Astrocyte of the cerebellum (primary cell): ENCODE results near the gene PPFIA3.

Experiments used
- DNase-seq: peaks from one replicate; pipeline ENCODE4 v3.0.0-alpha.2; 2011; ENCODE audit warnings: low read depth
- H3K4me3 ChIP-seq: 2 replicates; pipeline ENCODE4 v1.5.1; 2011; ENCODE audit warnings: mild to moderate bottlenecking, low read depth, low read length, moderate library complexity
- CTCF ChIP-seq: IDR thresholded peaks from 2 replicates; pipeline ENCODE4 v1.5.1; 2012; ENCODE audit warnings: low read length, low read depth, moderate library complexity, mild to moderate bottlenecking; ENCODE audit errors: missing control alignments
- in situ Hi-C: cut with HindIII; loops from 2 replicates; pipeline ENCODE4 v1.10.0; 2017; ENCODE audit warnings: low sequenced_read_pairs

Gene PPFIA3

GRCh38 chr19:49132974-49133609, 13.7 kb downstream of the PPFIA3 start:
- TF ChIP-seq CTCF, result no peak
- H3K4me3 ChIP-seq, result no peak overlapping the region
- DNase-seq, result no peak
- in situ Hi-C loops, result no loop called here

GRCh38 chr19:49133621-49134454, 14.5 kb downstream of the PPFIA3 start:
- no peak for DNase-seq
- TF ChIP-seq CTCF, result no peak
- no peak overlapping the region for H3K4me3 ChIP-seq
- in situ Hi-C loops, result no loop called here

- H3K4me3 ChIP-seq, result no peak overlapping the region
- no peak for TF ChIP-seq CTCF
- in situ Hi-C loops, result no loop called here
- DNase-seq, result no peak
Measured at GRCh38 chr19:49135686-49136085, 16.3 kb downstream of the PPFIA3 start.

GRCh38 chr19:49136771-49137171, 17.4 kb downstream of the PPFIA3 start:
- no peak for DNase-seq
- no peak for TF ChIP-seq CTCF
- in situ Hi-C loops, result no loop called here
- no peak overlapping the region for H3K4me3 ChIP-seq

- no peak for TF ChIP-seq CTCF
- in situ Hi-C loops, result no loop called here
- H3K4me3 ChIP-seq, result no peak overlapping the region
- no peak for DNase-seq
Measured at GRCh38 chr19:49140951-49141350, 21.6 kb downstream of the PPFIA3 start.

GRCh38 chr19:49141352-49141751, 22.0 kb downstream of the PPFIA3 start:
- in situ Hi-C loops, result no loop called here
- no peak overlapping the region for H3K4me3 ChIP-seq
- no peak for TF ChIP-seq CTCF
- no peak for DNase-seq
